Measurements from ENCODE around the gene AIF1L. TPM values are rescaled to one million over a fixed set of nuclear protein-coding genes. Genes with fewer than 3 reads are reported as not detected.

The AIF1L gene
- 16.2 TPM for total RNA-seq

GRCh38 chr9:131096269-131097125 is at the start of gene AIF1L:
Gene AIF1L, plus strand, starts transcription at chr9:131096531. Its CDS starts 99 bp downstream, at chr9:131096630.
- no peaks in the 10 kb centered on the region for H3K36me3 ChIP-seq
- peak within 1 kb of the TSS; percentile 63 for H3K27ac ChIP-seq
- intact Hi-C loops (cut with DNase I), result no loop called here
- TF ChIP-seq POLR2AphosphoS5 (IDR thresholded peaks at IDR 0.05; ENCODE audit: insufficient read depth in 1 of 2, low read depth in 1 of 2) (peak in 1 of 2 donors; percentile 12), POLR2A (IDR thresholded peaks at IDR 0.05) (no peak), CTCF (IDR thresholded peaks at IDR 0.05) (no peak)
- H3K4me1 ChIP-seq, result peaks cover 27% of the 10 kb centered on the region
- peak within 1 kb of the TSS; percentile 50 to 62 for H3K4me3 ChIP-seq
- no peaks in the 10 kb centered on the region for H3K9me3 ChIP-seq
- H3K27me3 ChIP-seq, result no peaks in the 10 kb centered on the region
- DNase-seq (ENCODE audit: extremely low spot score in 2 of 2), result no peak

DNA sequence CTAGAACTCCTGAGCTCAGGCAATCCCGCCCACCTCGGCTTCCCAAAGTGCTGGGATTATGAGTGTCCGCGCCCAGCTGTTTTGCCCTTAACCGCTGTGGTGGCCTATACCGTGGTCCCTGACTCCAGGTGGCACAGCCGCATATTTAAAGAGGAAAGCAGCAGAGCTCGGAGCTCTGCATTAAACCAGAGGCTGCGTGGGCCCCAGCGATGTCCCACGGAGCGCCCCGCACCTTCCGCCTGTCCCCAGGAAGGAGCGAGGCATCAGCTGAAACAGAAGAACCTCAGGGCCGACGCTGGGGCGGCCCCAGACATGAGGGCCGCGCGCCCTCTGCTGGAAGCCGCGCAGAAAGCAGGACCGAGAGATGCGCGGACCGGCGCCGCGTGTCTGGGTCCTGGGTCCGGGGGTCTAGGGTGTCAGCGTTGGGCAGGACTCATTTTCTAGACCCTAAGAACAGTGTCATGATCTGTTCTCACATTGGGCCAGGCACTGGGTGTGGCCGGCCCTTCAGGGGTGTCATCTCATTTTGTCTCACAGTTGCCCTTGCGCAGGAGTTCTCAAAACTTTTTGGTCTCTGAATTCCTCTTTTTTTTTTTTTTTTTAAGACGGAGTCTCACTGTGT is 49.6 kb upstream of the AIF1L start:
- intact Hi-C loops (cut with DNase I), result loop anchor here (5.0 to 10.0 kb wide), 2 partner anchors 172 to 344 kb away; no protein-coding TSS in a partner anchor
- TF ChIP-seq POLR2A (IDR thresholded peaks at IDR 0.05) (no peak), POLR2AphosphoS5 (IDR thresholded peaks at IDR 0.05; ENCODE audit: insufficient read depth in 1 of 2, low read depth in 1 of 2) (peak in 1 of 2 donors; percentile 26), CTCF (IDR thresholded peaks at IDR 0.05) (peak; percentile 84 to 90 (median 85))
- Histone ChIP-seq H3K4me1 (no peaks in the 10 kb centered on the region), H3K4me3 (no peak overlapping the region), H3K9me3 (no peaks in the 10 kb centered on the region), H3K27ac (no peak overlapping the region), H3K36me3 (peaks cover 0 to 4% of the 10 kb centered on the region in 2 donors), H3K27me3 (no peaks in the 10 kb centered on the region)
- no peak for DNase-seq (ENCODE audit: extremely low spot score in 2 of 2)

DNA sequence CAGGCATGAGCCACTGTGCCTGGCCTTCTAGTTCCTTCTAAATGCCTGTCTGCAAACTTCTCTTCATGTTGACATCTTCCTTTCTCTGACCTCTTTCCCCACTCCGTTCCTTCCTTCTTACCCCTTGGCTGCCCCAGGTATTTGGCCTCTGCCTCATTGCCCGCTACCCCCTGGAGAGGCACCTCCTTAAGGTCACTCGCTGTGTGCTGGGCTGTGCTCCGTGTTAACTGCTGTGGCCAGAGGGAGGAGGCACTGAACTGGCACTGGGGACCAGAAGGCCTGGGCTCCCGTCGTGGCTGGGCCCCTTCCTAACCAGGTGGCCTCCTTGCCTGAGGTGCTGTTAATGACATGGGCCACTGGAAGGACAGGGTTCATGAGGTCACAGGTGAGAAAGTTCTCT is 48.0 kb upstream of the AIF1L start:
- Histone ChIP-seq H3K27me3 (no peaks in the 10 kb centered on the region), H3K4me1 (no peaks in the 10 kb centered on the region), H3K27ac (no peak overlapping the region), H3K9me3 (no peaks in the 10 kb centered on the region), H3K36me3 (no peaks in the 10 kb centered on the region), H3K4me3 (no peak overlapping the region)
- TF ChIP-seq POLR2A (IDR thresholded peaks at IDR 0.05), result no peak
- no peak for TF ChIP-seq CTCF (IDR thresholded peaks at IDR 0.05)
- TF ChIP-seq POLR2AphosphoS5 (IDR thresholded peaks at IDR 0.05; ENCODE audit: insufficient read depth in 1 of 2, low read depth in 1 of 2), result no peak
- DNase-seq (ENCODE audit: extremely low spot score in 2 of 2), result no peak
- intact Hi-C loops (cut with DNase I), result loop anchor here (5.0 to 10.0 kb wide), 2 partner anchors 174 to 346 kb away; no protein-coding TSS in a partner anchor

- intact Hi-C loops (cut with DNase I), result loop anchor here (5.0 to 10.0 kb wide), 2 partner anchors 174 to 347 kb away; no protein-coding TSS in a partner anchor
Observed at GRCh38 chr9:131048820-131049219, 47.5 kb upstream of the AIF1L start.

More at GRCh38 chr9:131048820-131049219, 47.5 kb upstream of the AIF1L start:
- H3K4me3 ChIP-seq, result no peak overlapping the region
- DNase-seq (ENCODE audit: extremely low spot score in 2 of 2), result no peak
- TF ChIP-seq POLR2A (IDR thresholded peaks at IDR 0.05) (no peak), CTCF (IDR thresholded peaks at IDR 0.05) (no peak), POLR2AphosphoS5 (IDR thresholded peaks at IDR 0.05; ENCODE audit: insufficient read depth in 1 of 2, low read depth in 1 of 2) (no peak)
- no peaks in the 10 kb centered on the region for H3K27me3 ChIP-seq
- no peak overlapping the region for H3K27ac ChIP-seq
- no peaks in the 10 kb centered on the region for H3K4me1 ChIP-seq
- H3K36me3 ChIP-seq, result no peaks in the 10 kb centered on the region
- no peaks in the 10 kb centered on the region for H3K9me3 ChIP-seq
